HG02973 (cell line): ENCODE data around the gene MYO16.
A peak's percentile ranks its signal among the peaks of the same experiment; 100 is the strongest.

Experiments used
- ATAC-seq: cut with Tn5 transposase; IDR thresholded peaks from one replicate; pipeline ENCODE4 v1.9.1; 2021; ENCODE audit warnings: moderate library complexity; ENCODE audit not compliant: unreplicated experiment

Gene MYO16

GRCh38 chr13:108789476-108789875, 160.1 kb downstream of the MYO16 start:
- ATAC-seq, result no peak

GRCh38 chr13:108795841-108796240, 166.4 kb downstream of the MYO16 start:
- no peak for ATAC-seq

- no peak for ATAC-seq
Measured at GRCh38 chr13:108797354-108797753, 167.9 kb downstream of the MYO16 start.

GRCh38 chr13:108807841-108808240, 178.4 kb downstream of the MYO16 start:
- ATAC-seq, result no peak

GRCh38 chr13:108812165-108812564, 182.8 kb downstream of the MYO16 start:
- ATAC-seq, result no peak

- no peak for ATAC-seq
Measured at GRCh38 chr13:108812661-108813060, 183.2 kb downstream of the MYO16 start.

GRCh38 chr13:108813587-108814170, 184.3 kb downstream of the MYO16 start:
- no peak for ATAC-seq

GRCh38 chr13:108816375-108816774, 187.0 kb downstream of the MYO16 start:
- ATAC-seq, result no peak

GRCh38 chr13:108827646-108828045, 198.2 kb downstream of the MYO16 start:
- no peak for ATAC-seq

GRCh38 chr13:108828086-108828815, 198.8 kb downstream of the MYO16 start:
- no peak for ATAC-seq

GRCh38 chr13:108830916-108831315, 201.5 kb downstream of the MYO16 start:
- ATAC-seq, result no peak

GRCh38 chr13:108833531-108833930, 204.1 kb downstream of the MYO16 start:
- no peak for ATAC-seq

GRCh38 chr13:108834193-108834592, 204.8 kb downstream of the MYO16 start:
- no peak for ATAC-seq

GRCh38 chr13:108835083-108835482, 205.7 kb downstream of the MYO16 start:
- no peak for ATAC-seq

GRCh38 chr13:108850691-108851090, 221.3 kb downstream of the MYO16 start:
- no peak for ATAC-seq

- no peak for ATAC-seq
Measured at GRCh38 chr13:108851660-108852059, 222.2 kb downstream of the MYO16 start.

- ATAC-seq, result no peak
Measured at GRCh38 chr13:108853031-108853430, 223.6 kb downstream of the MYO16 start.

- ATAC-seq, result peak; percentile 60
Measured at GRCh38 chr13:108855737-108856387, 226.5 kb downstream of the MYO16 start.

- no peak for ATAC-seq
Measured at GRCh38 chr13:108858676-108859075, 229.3 kb downstream of the MYO16 start.

GRCh38 chr13:108859197-108860012, 230.0 kb downstream of the MYO16 start:
- ATAC-seq, result no peak

- no peak for ATAC-seq
Measured at GRCh38 chr13:108860418-108860817, 231.0 kb downstream of the MYO16 start.
